PC-3 (cell line): ENCODE measurements around the gene TEX2.

ENCODE experiments used
- EZH2 ChIP-seq: fragments of 300-600 bp; sonication (generic); IDR thresholded peaks from one replicate; pipeline ENCODE4 v1.6.1; 2017; ENCODE audit warnings: antibody characterized with exemption, mild to moderate bottlenecking, low read length; ENCODE audit not compliant: unreplicated experiment
- EZH2phosphoT487 ChIP-seq: fragments of 300-600 bp; sonication (generic); IDR thresholded peaks from 2 replicates; pipeline ENCODE4 v1.6.1; 2018; ENCODE audit warnings: mild to moderate bottlenecking, antibody characterized with exemption, low read length, borderline replicate concordance
- TF ChIP-seq, protein P1 (sequence below): fragments of 300-600 bp; sonication (generic); conservative IDR thresholded peaks from 2 replicates; pipeline ENCODE4 v1.5.1; 2017; ENCODE audit warnings: antibody characterized with exemption, low read depth, mild to moderate bottlenecking, low read length

DNA sequence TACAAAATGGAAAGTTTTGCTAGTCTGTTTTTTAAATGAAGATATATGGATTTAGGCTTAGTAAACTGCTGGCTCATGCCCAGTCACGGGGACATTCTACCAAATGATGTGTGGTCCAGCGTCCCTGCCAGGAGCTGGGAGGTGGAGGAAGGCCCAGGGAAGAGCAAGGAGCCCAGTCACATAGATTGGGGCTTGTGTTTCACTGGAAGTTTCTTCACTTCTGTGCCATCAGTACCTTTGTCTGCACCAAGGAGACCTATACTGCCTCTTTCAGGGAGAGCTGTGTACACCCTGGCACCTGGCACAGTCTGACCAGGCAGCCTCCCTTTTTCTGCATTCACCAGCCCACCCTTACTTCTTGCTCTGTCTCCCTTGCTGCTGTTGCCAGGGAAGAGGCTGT is 100.5 kb downstream of the TEX2 start:
- TF ChIP-seq EZH2 (no peak), EZH2phosphoT487 (no peak)
- TF ChIP-seq, protein P1, sequence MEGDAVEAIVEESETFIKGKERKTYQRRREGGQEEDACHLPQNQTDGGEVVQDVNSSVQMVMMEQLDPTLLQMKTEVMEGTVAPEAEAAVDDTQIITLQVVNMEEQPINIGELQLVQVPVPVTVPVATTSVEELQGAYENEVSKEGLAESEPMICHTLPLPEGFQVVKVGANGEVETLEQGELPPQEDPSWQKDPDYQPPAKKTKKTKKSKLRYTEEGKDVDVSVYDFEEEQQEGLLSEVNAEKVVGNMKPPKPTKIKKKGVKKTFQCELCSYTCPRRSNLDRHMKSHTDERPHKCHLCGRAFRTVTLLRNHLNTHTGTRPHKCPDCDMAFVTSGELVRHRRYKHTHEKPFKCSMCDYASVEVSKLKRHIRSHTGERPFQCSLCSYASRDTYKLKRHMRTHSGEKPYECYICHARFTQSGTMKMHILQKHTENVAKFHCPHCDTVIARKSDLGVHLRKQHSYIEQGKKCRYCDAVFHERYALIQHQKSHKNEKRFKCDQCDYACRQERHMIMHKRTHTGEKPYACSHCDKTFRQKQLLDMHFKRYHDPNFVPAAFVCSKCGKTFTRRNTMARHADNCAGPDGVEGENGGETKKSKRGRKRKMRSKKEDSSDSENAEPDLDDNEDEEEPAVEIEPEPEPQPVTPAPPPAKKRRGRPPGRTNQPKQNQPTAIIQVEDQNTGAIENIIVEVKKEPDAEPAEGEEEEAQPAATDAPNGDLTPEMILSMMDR = no peak
